SK-N-SH treated with all-trans-retinoic acid at 6 μM for 48 hours (cell line): ENCODE results near the gene DSTYK.

Source experiments
- BACH2 ChIP-seq: fragments of 250-450 bp; sonication (Bioruptor Pico); IDR thresholded peaks from 2 replicates; pipeline ENCODE4 v1.9.0; 2021; ENCODE audit warnings: mild to moderate bottlenecking, borderline replicate concordance
- CSDC2 ChIP-seq: fragments of 250-450 bp; sonication (Bioruptor Pico); IDR thresholded peaks from 2 replicates; pipeline ENCODE4 v1.5.0; 2020; ENCODE audit warnings: mild to moderate bottlenecking, moderate library complexity
- GLIS3 ChIP-seq: fragments of 250-450 bp; sonication (Bioruptor Pico); IDR thresholded peaks from 2 replicates; pipeline ENCODE4 v1.5.0; 2020; ENCODE audit warnings: mild to moderate bottlenecking, moderate library complexity
- ZC3H10 ChIP-seq: fragments of 250-450 bp; sonication (Bioruptor Pico); IDR thresholded peaks from 2 replicates; pipeline ENCODE4 v1.5.1; 2021; ENCODE audit warnings: mild to moderate bottlenecking, moderate library complexity
- ZFP30 ChIP-seq: fragments of 450-650 bp; formaldehyde crosslinking; IDR thresholded peaks from 2 replicates; pipeline ENCODE4 v1.5.0; 2022; ENCODE audit warnings: mild to moderate bottlenecking, moderate library complexity
- ZNF565 ChIP-seq: fragments of 450-650 bp; formaldehyde crosslinking; conservative IDR thresholded peaks from 2 replicates; pipeline ENCODE4 v1.5.0; 2020; ENCODE audit warnings: low read depth, mild to moderate bottlenecking, moderate library complexity
- TF ChIP-seq, protein P1 (sequence below): fragments of 250-450 bp; sonication (Bioruptor Pico); IDR thresholded peaks from 2 replicates; pipeline ENCODE4 v1.8.0; 2020; ENCODE audit warnings: mild to moderate bottlenecking, moderate library complexity, borderline replicate concordance
- TF ChIP-seq, protein P2 (sequence below): fragments of 250-450 bp; sonication (Bioruptor Pico); IDR thresholded peaks from 2 replicates; pipeline ENCODE4 v1.5.0; 2020; ENCODE audit warnings: mild to moderate bottlenecking, moderate library complexity

DNA sequence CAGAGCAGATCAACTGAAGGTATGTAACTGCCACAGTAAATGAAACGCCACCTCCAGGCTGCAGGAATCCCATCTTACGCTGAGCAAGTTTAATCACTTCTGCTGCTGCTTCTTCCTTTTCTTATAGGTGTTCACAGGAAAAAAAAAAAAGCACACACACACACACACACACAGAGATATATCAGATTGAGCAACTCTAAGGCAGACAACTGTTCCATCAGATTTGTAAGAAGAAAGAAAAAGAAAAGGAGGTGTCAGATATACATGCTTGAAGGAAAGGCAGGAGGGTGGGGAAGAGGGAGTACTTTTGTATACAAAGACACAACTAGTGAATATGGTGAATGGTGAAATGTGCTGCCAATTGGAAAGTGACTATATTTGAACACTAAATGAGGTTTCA, 28.6 kb downstream of the DSTYK start:
- TF ChIP-seq ZC3H10 (CRISPR knock-in tag) (no peak), ZFP30 (CRISPR knock-in tag) (no peak), ZNF565 (CRISPR knock-in tag) (no peak), BACH2 (no peak), CSDC2 (CRISPR knock-in tag) (no peak), GLIS3 (no peak)
- TF ChIP-seq, protein P1, sequence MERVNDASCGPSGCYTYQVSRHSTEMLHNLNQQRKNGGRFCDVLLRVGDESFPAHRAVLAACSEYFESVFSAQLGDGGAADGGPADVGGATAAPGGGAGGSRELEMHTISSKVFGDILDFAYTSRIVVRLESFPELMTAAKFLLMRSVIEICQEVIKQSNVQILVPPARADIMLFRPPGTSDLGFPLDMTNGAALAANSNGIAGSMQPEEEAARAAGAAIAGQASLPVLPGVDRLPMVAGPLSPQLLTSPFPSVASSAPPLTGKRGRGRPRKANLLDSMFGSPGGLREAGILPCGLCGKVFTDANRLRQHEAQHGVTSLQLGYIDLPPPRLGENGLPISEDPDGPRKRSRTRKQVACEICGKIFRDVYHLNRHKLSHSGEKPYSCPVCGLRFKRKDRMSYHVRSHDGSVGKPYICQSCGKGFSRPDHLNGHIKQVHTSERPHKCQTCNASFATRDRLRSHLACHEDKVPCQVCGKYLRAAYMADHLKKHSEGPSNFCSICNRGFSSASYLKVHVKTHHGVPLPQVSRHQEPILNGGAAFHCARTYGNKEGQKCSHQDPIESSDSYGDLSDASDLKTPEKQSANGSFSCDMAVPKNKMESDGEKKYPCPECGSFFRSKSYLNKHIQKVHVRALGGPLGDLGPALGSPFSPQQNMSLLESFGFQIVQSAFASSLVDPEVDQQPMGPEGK (CRISPR knock-in tag): no peak
- TF ChIP-seq, protein P2, sequence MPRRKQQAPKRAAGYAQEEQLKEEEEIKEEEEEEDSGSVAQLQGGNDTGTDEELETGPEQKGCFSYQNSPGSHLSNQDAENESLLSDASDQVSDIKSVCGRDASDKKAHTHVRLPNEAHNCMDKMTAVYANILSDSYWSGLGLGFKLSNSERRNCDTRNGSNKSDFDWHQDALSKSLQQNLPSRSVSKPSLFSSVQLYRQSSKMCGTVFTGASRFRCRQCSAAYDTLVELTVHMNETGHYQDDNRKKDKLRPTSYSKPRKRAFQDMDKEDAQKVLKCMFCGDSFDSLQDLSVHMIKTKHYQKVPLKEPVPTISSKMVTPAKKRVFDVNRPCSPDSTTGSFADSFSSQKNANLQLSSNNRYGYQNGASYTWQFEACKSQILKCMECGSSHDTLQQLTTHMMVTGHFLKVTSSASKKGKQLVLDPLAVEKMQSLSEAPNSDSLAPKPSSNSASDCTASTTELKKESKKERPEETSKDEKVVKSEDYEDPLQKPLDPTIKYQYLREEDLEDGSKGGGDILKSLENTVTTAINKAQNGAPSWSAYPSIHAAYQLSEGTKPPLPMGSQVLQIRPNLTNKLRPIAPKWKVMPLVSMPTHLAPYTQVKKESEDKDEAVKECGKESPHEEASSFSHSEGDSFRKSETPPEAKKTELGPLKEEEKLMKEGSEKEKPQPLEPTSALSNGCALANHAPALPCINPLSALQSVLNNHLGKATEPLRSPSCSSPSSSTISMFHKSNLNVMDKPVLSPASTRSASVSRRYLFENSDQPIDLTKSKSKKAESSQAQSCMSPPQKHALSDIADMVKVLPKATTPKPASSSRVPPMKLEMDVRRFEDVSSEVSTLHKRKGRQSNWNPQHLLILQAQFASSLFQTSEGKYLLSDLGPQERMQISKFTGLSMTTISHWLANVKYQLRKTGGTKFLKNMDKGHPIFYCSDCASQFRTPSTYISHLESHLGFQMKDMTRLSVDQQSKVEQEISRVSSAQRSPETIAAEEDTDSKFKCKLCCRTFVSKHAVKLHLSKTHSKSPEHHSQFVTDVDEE (CRISPR knock-in tag): no peak
